ENCODE data around the gene CIRBP. TPM values are rescaled to one million over a fixed set of nuclear protein-coding genes. Genes with fewer than 3 reads are reported as not detected.

Gene CIRBP
- total and polyA plus RNA-seq, 2 donors = 229 to 693 TPM

GRCh38 chr19:1223018-1223855 is 45.9 kb upstream of the CIRBP start:
- no peaks in the 10 kb centered on the region for H3K27me3 ChIP-seq (ENCODE audit: control insufficient read depth in 2 of 2, insufficient read depth in 1 of 2, low read length in 1 of 2)
- H3K36me3 ChIP-seq (ENCODE audit: control insufficient read depth in 2 of 2, insufficient read depth in 2 of 2, low read length in 1 of 2) = peaks cover 62 to 84% of the 10 kb centered on the region in 2 donors
- H3K27ac ChIP-seq (ENCODE audit: low read depth in 1 of 2, low read length in 1 of 2) = no peak overlapping the region
- H3K9me3 ChIP-seq (ENCODE audit: control insufficient read depth in 2 of 2, insufficient read depth in 1 of 2, low read length in 1 of 2) = no peaks in the 10 kb centered on the region
- no peak for DNase-seq (ENCODE audit: low read depth in 6 of 9, low spot score in 9 of 9)
- WGBS = 97% methylated on average over 48 of the region's 48 CpGs
- no peak overlapping the region for H3K4me3 ChIP-seq (ENCODE audit: low read length in 2 of 2)
- no peaks in the 10 kb centered on the region for H3K4me1 ChIP-seq (ENCODE audit: control insufficient read depth in 2 of 2, insufficient read depth in 2 of 2, low read length in 2 of 2)

GRCh38 chr19:1224047-1224825 is 44.9 kb upstream of the CIRBP start:
- WGBS = 94% methylated on average over 16 of the region's 16 CpGs
- H3K36me3 ChIP-seq (ENCODE audit: control insufficient read depth in 2 of 2, insufficient read depth in 2 of 2, low read length in 1 of 2) = peaks cover 62 to 89% of the 10 kb centered on the region in 2 donors
- no peaks in the 10 kb centered on the region for H3K4me1 ChIP-seq (ENCODE audit: control insufficient read depth in 2 of 2, insufficient read depth in 2 of 2, low read length in 2 of 2)
- no peak overlapping the region for H3K4me3 ChIP-seq (ENCODE audit: low read length in 2 of 2)
- DNase-seq (ENCODE audit: low read depth in 6 of 9, low spot score in 9 of 9) = no peak
- H3K9me3 ChIP-seq (ENCODE audit: control insufficient read depth in 2 of 2, insufficient read depth in 1 of 2, low read length in 1 of 2) = no peaks in the 10 kb centered on the region
- no peak overlapping the region for H3K27ac ChIP-seq (ENCODE audit: low read depth in 1 of 2, low read length in 1 of 2)
- no peaks in the 10 kb centered on the region for H3K27me3 ChIP-seq (ENCODE audit: control insufficient read depth in 2 of 2, insufficient read depth in 1 of 2, low read length in 1 of 2)

GRCh38 chr19:1224847-1225246 is 44.3 kb upstream of the CIRBP start:
- H3K4me1 ChIP-seq (ENCODE audit: control insufficient read depth in 2 of 2, insufficient read depth in 2 of 2, low read length in 2 of 2) = no peaks in the 10 kb centered on the region
- no peak overlapping the region for H3K27ac ChIP-seq (ENCODE audit: low read depth in 1 of 2, low read length in 1 of 2)
- DNase-seq (ENCODE audit: low read depth in 6 of 9, low spot score in 9 of 9) = no peak
- H3K9me3 ChIP-seq (ENCODE audit: control insufficient read depth in 2 of 2, insufficient read depth in 1 of 2, low read length in 1 of 2) = no peaks in the 10 kb centered on the region
- H3K27me3 ChIP-seq (ENCODE audit: control insufficient read depth in 2 of 2, insufficient read depth in 1 of 2, low read length in 1 of 2) = no peaks in the 10 kb centered on the region
- no peak overlapping the region for H3K4me3 ChIP-seq (ENCODE audit: low read length in 2 of 2)
- 93% methylated on average over 16 of the region's 16 CpGs for WGBS
- H3K36me3 ChIP-seq (ENCODE audit: control insufficient read depth in 2 of 2, insufficient read depth in 2 of 2, low read length in 1 of 2) = peaks cover 62 to 87% of the 10 kb centered on the region in 2 donors

GRCh38 chr19:1225440-1226226 is 43.5 kb upstream of the CIRBP start:
- H3K27me3 ChIP-seq (ENCODE audit: control insufficient read depth in 2 of 2, insufficient read depth in 1 of 2, low read length in 1 of 2) = no peaks in the 10 kb centered on the region
- no peak overlapping the region for H3K4me3 ChIP-seq (ENCODE audit: low read length in 2 of 2)
- no peak overlapping the region for H3K27ac ChIP-seq (ENCODE audit: low read depth in 1 of 2, low read length in 1 of 2)
- no peaks in the 10 kb centered on the region for H3K9me3 ChIP-seq (ENCODE audit: control insufficient read depth in 2 of 2, insufficient read depth in 1 of 2, low read length in 1 of 2)
- no peak for DNase-seq (ENCODE audit: low read depth in 6 of 9, low spot score in 9 of 9)
- H3K4me1 ChIP-seq (ENCODE audit: control insufficient read depth in 2 of 2, insufficient read depth in 2 of 2, low read length in 2 of 2) = no peaks in the 10 kb centered on the region
- H3K36me3 ChIP-seq (ENCODE audit: control insufficient read depth in 2 of 2, insufficient read depth in 2 of 2, low read length in 1 of 2) = peaks cover 54 to 79% of the 10 kb centered on the region in 2 donors
- WGBS = 98% methylated on average over 29 of the region's 29 CpGs

- Histone ChIP-seq H3K36me3 (ENCODE audit: control insufficient read depth in 2 of 2, insufficient read depth in 2 of 2, low read length in 1 of 2) (peaks cover 48 to 73% of the 10 kb centered on the region in 2 donors), H3K4me3 (ENCODE audit: low read length in 2 of 2) (no peak overlapping the region), H3K9me3 (ENCODE audit: control insufficient read depth in 2 of 2, insufficient read depth in 1 of 2, low read length in 1 of 2) (no peaks in the 10 kb centered on the region), H3K4me1 (ENCODE audit: control insufficient read depth in 2 of 2, insufficient read depth in 2 of 2, low read length in 2 of 2) (no peaks in the 10 kb centered on the region), H3K27ac (ENCODE audit: low read depth in 1 of 2, low read length in 1 of 2) (no peak overlapping the region), H3K27me3 (ENCODE audit: control insufficient read depth in 2 of 2, insufficient read depth in 1 of 2, low read length in 1 of 2) (peaks cover 0 to 2% of the 10 kb centered on the region in 2 donors)
- WGBS = over 99% methylated on average over 11 of the region's 11 CpGs
- no peak for DNase-seq (ENCODE audit: low read depth in 6 of 9, low spot score in 9 of 9)
These were observed 43.0 kb upstream of the CIRBP start for GRCh38 chr19:1226227-1226518.

- H3K27me3 ChIP-seq (ENCODE audit: control insufficient read depth in 2 of 2, insufficient read depth in 1 of 2, low read length in 1 of 2) = peaks cover 0 to 2% of the 10 kb centered on the region in 2 donors
- H3K9me3 ChIP-seq (ENCODE audit: control insufficient read depth in 2 of 2, insufficient read depth in 1 of 2, low read length in 1 of 2) = no peaks in the 10 kb centered on the region
- no peak overlapping the region for H3K4me3 ChIP-seq (ENCODE audit: low read length in 2 of 2)
- H3K4me1 ChIP-seq (ENCODE audit: control insufficient read depth in 2 of 2, insufficient read depth in 2 of 2, low read length in 2 of 2) = no peaks in the 10 kb centered on the region
- no peak overlapping the region for H3K27ac ChIP-seq (ENCODE audit: low read depth in 1 of 2, low read length in 1 of 2)
- peaks cover 43 to 68% of the 10 kb centered on the region in 2 donors for H3K36me3 ChIP-seq (ENCODE audit: control insufficient read depth in 2 of 2, insufficient read depth in 2 of 2, low read length in 1 of 2)
- DNase-seq (ENCODE audit: low read depth in 6 of 9, low spot score in 9 of 9) = no peak
- WGBS = 98% methylated on average over 50 of the region's 50 CpGs
These were observed 42.4 kb upstream of the CIRBP start for GRCh38 chr19:1226522-1227303.

GRCh38 chr19:1227304-1228054 is 41.7 kb upstream of the CIRBP start:
- WGBS = 97% methylated on average over 56 of the region's 56 CpGs

More at GRCh38 chr19:1227304-1228054, 41.7 kb upstream of the CIRBP start:
- Histone ChIP-seq H3K27ac (ENCODE audit: low read depth in 1 of 2, low read length in 1 of 2) (no peak overlapping the region), H3K36me3 (ENCODE audit: control insufficient read depth in 2 of 2, insufficient read depth in 2 of 2, low read length in 1 of 2) (peaks cover 39 to 60% of the 10 kb centered on the region in 2 donors), H3K4me3 (ENCODE audit: low read length in 2 of 2) (no peak overlapping the region), H3K27me3 (ENCODE audit: control insufficient read depth in 2 of 2, insufficient read depth in 1 of 2, low read length in 1 of 2) (peaks cover 0 to 5% of the 10 kb centered on the region in 2 donors), H3K4me1 (ENCODE audit: control insufficient read depth in 2 of 2, insufficient read depth in 2 of 2, low read length in 2 of 2) (no peaks in the 10 kb centered on the region), H3K9me3 (ENCODE audit: control insufficient read depth in 2 of 2, insufficient read depth in 1 of 2, low read length in 1 of 2) (no peaks in the 10 kb centered on the region)
- no peak for DNase-seq (ENCODE audit: low read depth in 6 of 9, low spot score in 9 of 9)

Data from thymus (tissue), 11 donors.